ACHN (cell line): ENCODE measurements around the gene POU3F1.
A peak's percentile ranks its signal among the peaks of the same experiment; 100 is the strongest.

Source experiments
- DNase-seq: peaks from one replicate; pipeline ENCODE4 v3.0.0-alpha.2; 2015
- in situ Hi-C: cut with HindIII; loops from 2 replicates; pipeline ENCODE4 v1.10.0; 2017; ENCODE audit warnings: low sequenced_read_pairs, low pct_ligation_motif_present, low pct_unique_long_range_greater_than_20kb

POU3F1 gene

GRCh38 chr1:38053416-38054091 is 7.0 kb upstream of the POU3F1 start:
- in situ Hi-C loops, result no loop called here
- no peak for DNase-seq

GRCh38 chr1:38052750-38053415 is 6.3 kb upstream of the POU3F1 start:
- in situ Hi-C loops, result no loop called here
- no peak for DNase-seq

- in situ Hi-C loops, result no loop called here
These were observed 4.5 kb upstream of the POU3F1 start for GRCh38 chr1:38051079-38051543.

GRCh38 chr1:38050397-38051078 is 3.9 kb upstream of the POU3F1 start:
- no peak for DNase-seq
- in situ Hi-C loops, result no loop called here

More at GRCh38 chr1:38051079-38051543, 4.5 kb upstream of the POU3F1 start:
- DNase-seq, result no peak

- in situ Hi-C loops, result loop anchor here (25.0 kb wide), 1 partner anchor 765 kb away; no protein-coding TSS in a partner anchor
- peak; percentile 56 for DNase-seq
These were observed 1.1 kb upstream of the POU3F1 start for GRCh38 chr1:38047603-38048141.

- in situ Hi-C loops, result loop anchor here (25.0 kb wide), 1 partner anchor 765 kb away; no protein-coding TSS in a partner anchor
- DNase-seq, result peak; percentile 80
These were observed 450 bp upstream of the POU3F1 start for GRCh38 chr1:38046884-38047602.

- in situ Hi-C loops, result loop anchor here (25.0 kb wide), 1 partner anchor 767 kb away; no protein-coding TSS in a partner anchor
- DNase-seq, result peak; percentile 6
These were observed 926 bp downstream of the POU3F1 start for GRCh38 chr1:38045401-38046332.

DNA sequence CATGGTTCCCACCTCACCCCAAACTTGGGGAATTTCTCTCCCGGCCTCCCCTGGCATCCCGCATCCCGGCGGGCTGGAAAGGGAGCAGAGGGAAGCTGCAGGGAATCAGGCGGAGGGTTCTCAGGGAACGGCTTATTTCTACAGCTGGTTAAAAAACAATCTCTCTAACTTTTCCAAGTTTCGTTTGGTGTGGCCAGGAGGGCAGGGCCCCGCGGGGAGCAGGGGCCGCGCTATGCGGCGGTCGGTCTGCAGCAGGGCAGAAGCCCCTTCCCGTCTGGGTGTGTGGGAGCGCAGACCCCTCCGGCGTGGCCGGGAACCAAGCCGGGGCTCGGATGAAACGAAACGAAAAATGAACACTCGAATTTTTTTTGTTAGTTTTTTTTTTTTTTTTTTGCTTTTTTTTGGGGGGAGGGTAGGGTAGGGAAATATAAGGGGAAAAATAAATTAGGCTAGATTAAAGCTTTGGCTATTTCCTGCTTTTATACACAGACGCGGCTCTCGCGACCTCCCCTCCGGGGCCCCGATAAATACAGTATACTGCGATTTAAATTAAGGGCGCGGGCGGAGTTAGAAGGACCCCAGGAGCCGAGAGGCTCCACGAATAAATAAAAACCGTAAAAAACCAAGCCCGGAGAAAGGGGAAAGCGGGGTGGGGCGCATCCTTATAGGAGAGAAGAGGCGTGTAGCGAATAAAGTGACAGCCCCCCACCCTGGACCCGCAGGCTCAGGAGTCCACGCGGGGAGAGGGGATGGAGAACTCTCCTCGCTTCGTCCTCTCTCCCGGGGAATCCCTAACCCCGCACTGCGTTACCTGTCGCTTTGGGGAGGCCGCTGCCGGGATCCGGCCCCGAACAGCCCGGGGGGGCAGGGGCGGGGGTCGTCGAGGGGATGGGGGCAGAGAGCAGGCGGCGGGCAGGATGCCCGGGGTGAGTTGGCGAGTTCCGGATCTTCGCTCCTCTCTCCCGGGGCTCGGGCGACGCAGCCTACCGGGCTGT is 2.1 kb downstream of the POU3F1 start:
- no peak for DNase-seq
- in situ Hi-C loops, result loop anchor here (25.0 kb wide), 1 partner anchor 768 kb away; no protein-coding TSS in a partner anchor

GRCh38 chr1:38043036-38043747 is 3.4 kb downstream of the POU3F1 start:
- DNase-seq, result no peak
- in situ Hi-C loops, result loop anchor here (25.0 kb wide), 1 partner anchor 769 kb away; no protein-coding TSS in a partner anchor

DNA sequence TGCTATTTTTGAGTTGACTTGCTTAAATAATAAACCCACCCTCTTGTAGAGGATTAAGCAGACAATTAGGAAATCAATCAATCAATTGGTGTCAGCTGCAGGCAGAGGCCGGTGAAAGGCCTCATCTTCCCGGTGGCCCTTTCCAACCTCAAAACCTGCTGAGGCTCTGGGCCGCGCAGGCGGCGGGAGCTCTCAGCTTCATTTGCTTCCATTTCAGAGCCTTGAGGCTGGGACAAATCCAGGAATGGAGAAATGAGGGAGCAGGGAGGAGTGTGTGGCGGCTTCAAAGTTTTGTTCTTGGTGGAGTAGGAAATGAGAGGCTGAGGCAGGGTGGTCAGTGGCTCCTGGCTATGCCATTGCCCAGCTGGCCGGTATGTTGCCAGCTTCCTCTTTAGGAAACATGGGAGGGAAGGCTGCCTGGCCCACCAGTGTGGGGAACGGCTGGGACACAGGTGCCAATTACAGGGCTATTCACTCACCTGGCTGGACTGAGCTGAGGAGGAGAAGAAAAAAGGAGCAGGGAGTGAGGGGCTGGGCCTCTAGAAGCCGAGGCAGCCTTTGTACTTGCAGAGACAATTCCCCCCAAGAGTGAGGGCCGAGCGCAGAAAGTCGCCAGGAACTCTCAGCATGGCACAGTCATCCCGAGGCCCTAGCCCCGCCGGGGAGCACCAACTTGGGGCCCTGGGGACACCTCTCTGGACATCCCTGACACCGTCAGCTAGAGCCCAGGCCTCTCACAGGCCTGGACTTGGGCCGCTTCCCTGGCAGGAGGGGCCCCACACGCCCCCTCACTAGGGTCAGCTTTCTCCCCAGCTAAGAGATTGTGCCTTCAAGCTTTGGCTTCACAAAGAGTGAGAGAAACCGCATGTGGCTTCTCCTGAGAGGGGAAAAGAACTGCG is 4.4 kb downstream of the POU3F1 start:
- in situ Hi-C loops, result loop anchor here (25.0 kb wide), 1 partner anchor 770 kb away; no protein-coding TSS in a partner anchor
- DNase-seq, result no peak

GRCh38 chr1:38039331-38040088 is 7.1 kb downstream of the POU3F1 start:
- in situ Hi-C loops, result loop anchor here (25.0 kb wide), 1 partner anchor 773 kb away; no protein-coding TSS in a partner anchor
- no peak for DNase-seq

DNA sequence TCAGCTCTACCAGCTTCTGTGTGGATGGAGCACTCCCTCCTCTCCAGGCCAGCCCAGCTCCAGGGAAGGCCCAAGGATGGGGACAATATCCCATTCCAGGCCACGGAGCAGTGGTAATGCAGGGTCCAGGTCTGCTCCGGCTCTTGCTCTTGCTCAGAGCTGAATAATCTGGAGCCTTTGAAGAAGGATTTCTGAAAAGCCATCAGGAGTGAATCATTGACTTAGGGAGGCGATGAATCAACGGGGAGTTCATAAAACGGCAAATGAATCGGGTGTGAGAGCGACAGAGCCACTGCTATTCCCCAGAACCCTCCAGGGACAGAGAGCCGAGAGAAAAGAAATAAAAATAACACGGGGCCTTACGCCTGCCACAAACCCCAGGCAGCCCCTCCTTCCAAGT is 7.7 kb downstream of the POU3F1 start:
- in situ Hi-C loops, result loop anchor here (25.0 kb wide), 1 partner anchor 773 kb away; no protein-coding TSS in a partner anchor
- DNase-seq, result peak; percentile 80

GRCh38 chr1:38037221-38037939 is 9.2 kb downstream of the POU3F1 start:
- in situ Hi-C loops, result loop anchor here (25.0 kb wide), 1 partner anchor 775 kb away; no protein-coding TSS in a partner anchor
- DNase-seq, result peak; percentile 33
